Keratinocyte (primary cell): ENCODE results near the gene ARHGAP45.

Experiments
- CTCF ChIP-seq, 3 experiments: IDR thresholded peaks in 1 of 3; conservative IDR thresholded peaks in 1 of 3; optimal IDR thresholded peaks in 1 of 3; 2 replicates in 2 of 3; 3 replicates in 1 of 3; pipeline versions ENCODE3 to v1.5.1; 2011; ENCODE audit warnings: low read length in 3 of 3, mild to moderate bottlenecking in 3 of 3, moderate library complexity in 2 of 3, control low read depth in 1 of 3, inconsistent platforms in 1 of 3; ENCODE audit not compliant: insufficient read depth in 2 of 3; ENCODE audit errors: extremely low read depth in 1 of 3
- EZH2 ChIP-seq: IDR thresholded peaks from one replicate; pipeline ENCODE4 v1.6.1; 2012; ENCODE audit warnings: inconsistent platforms, mild to moderate bottlenecking, low read length, moderate library complexity

GRCh38 chr19:1094655-1094977 lies 27.6 kb downstream of the ARHGAP45 start:
- no peak for TF ChIP-seq CTCF (optimal IDR thresholded peaks at IDR 0.05 in 1 of 3, IDR thresholded peaks at IDR 0.05 in 1 of 3, conservative IDR thresholded peaks at IDR 0.05 in 1 of 3; ENCODE audit: extremely low read depth in 1 of 3, insufficient read depth in 2 of 3, low read length in 3 of 3)
- TF ChIP-seq EZH2 = no peak
